Hematopoietic multipotent progenitor cell treated with erythropoietin and hydrocortisone succinate and interleukin-3 and kit ligand, for 6 days (in vitro differentiated cells): Measurements from ENCODE around the gene SLC7A6.
A peak's percentile ranks its signal among the peaks of the same experiment; 100 is the strongest.

ENCODE experiments used
- DNase-seq: peaks from one replicate; pipeline ENCODE4 v3.0.0-alpha.2; 2015

Gene SLC7A6

DNA sequence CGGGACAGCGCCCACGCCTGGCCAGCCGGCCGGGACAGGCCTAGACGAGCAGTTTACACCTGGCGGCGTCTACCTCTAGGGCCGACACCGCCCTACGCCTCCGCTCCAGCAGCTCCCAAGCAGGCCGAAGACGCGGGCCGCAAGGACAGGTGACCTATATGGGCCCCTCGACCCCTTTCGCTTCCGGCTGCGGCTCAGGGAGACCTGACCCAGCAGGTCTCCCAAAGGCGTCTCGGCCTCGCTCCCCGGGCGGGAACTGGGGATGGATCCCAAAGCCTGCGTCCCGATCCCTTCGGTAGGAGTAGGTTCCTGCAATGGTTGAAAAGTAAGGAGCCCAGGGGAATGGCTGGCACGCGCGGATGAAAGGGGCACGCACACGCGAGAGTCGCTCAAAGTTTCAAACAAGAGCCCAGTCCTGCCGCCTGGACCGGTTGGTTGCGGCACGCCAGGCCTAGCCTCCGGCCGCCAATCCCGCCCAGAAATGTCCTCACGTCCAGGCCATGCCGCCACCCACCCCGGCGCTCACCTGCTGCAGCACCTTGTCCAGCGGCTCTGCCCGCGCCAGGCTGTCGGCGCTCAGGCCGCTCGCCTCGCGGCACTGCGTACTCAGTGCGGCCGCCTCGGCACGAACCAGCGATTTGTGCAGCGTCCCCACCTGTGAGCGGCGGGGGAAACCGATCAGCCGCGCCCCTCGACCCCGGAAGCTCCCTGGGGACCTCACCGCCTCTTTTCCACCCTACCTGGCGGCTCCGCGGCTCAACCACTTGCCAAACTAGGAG is 29.0 kb upstream of the SLC7A6 start:
- no peak for DNase-seq

DNA sequence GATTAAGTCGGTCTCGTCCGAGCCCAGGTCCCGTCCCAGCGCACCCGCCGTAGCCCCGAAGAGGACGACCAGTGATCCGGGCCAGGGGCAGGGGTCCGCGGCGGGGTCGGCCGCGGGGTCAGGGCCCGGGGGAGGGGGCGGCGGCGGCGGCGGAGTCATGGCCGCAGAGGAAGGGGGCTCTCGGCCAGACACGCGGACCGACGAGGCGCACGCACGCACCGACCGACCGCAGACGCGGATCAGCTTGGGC is 28.5 kb upstream of the SLC7A6 start, which contains the start of gene ESRP2:
Gene ESRP2, minus strand, starts transcription at position 241 of the 250 bp plus-strand sequence. Its CDS starts 82 bp downstream, at position 159.
- DNase-seq = no peak

DNA sequence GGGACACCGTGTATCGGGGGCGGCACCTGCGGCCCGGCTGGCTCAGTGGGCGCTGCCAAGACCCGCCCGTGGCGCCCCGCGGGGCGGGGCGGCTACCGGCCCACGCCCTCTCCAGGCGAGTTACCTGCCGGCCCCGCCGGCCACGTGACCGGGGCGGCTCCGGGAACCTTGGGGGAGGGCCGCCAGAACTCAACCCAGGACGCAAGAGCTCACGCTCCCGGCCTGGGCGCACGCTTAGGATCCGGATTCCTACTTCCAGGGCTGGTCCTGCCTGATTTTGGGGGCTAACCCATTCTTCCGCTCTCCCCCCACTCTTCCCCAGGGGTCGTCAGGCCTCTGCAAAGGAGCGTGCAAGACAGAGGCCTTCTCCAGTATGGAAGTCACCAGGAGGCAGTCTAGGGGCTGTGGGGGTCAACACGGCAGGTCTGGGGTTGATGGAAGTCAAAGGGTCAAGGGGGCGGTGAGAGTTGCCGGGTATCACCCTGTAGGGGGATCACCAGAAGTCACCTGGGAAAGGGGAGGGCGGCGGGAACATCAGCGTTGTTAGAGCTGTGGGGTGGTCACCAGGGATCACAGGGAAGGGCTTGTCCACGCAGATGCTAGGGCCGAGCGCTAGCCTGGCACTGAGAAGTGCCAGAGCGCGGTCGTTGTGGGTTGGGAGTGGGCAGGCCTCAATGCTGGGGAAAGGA is 28.0 kb upstream of the SLC7A6 start:
- peak; percentile 73 for DNase-seq

DNA sequence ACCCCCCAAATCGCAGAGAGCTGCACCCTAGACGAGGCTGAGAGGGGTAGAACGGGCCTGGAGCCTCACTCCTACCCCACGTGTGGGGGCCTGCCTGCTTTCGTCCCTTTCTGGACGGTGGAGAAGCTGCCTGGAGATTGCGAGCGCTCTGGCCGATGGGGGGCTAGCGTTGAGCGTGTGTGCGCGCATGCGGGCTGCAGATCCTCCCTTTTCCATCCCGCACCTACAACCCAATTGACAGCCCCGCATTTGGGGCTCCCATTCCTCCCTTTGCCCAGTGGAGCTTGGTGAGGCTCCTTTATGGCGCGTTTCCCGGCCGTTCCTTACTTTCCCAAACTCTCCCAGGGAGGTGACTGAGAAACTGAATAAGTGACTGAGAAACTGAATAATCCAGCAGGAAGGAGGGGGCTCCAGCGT is 27.5 kb upstream of the SLC7A6 start:
- DNase-seq = peak; percentile 58

- peak; percentile 99 for DNase-seq
Measured at GRCh38 chr16:68237243-68238028, 26.9 kb upstream of the SLC7A6 start.

GRCh38 chr16:68238029-68238345 is 26.3 kb upstream of the SLC7A6 start:
- no peak for DNase-seq

- DNase-seq = no peak
Measured at GRCh38 chr16:68242085-68242484, 22.2 kb upstream of the SLC7A6 start.

GRCh38 chr16:68242926-68243858 is 21.1 kb upstream of the SLC7A6 start:
- DNase-seq = no peak

DNA sequence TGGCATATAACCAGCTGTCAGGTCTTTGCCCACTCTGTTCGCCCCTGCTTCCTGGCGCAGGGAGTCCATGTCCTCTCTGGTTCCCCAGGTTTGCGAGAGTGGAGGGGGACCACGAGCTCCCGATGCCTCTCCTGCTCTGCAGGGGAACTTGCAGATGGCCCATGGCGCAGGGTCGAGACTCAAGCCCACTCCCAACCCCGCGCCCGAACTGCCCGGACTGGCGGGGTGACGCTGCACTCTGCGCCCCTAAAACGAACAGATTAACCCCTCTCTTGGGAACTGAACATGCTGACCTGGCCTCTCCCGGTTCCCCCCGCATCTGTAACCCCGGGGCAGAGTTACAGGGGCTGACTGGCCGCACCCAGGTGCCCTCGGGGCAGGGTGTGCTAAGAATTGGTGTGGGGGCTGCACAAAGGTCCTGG is 19.8 kb upstream of the SLC7A6 start:
- no peak for DNase-seq

DNA sequence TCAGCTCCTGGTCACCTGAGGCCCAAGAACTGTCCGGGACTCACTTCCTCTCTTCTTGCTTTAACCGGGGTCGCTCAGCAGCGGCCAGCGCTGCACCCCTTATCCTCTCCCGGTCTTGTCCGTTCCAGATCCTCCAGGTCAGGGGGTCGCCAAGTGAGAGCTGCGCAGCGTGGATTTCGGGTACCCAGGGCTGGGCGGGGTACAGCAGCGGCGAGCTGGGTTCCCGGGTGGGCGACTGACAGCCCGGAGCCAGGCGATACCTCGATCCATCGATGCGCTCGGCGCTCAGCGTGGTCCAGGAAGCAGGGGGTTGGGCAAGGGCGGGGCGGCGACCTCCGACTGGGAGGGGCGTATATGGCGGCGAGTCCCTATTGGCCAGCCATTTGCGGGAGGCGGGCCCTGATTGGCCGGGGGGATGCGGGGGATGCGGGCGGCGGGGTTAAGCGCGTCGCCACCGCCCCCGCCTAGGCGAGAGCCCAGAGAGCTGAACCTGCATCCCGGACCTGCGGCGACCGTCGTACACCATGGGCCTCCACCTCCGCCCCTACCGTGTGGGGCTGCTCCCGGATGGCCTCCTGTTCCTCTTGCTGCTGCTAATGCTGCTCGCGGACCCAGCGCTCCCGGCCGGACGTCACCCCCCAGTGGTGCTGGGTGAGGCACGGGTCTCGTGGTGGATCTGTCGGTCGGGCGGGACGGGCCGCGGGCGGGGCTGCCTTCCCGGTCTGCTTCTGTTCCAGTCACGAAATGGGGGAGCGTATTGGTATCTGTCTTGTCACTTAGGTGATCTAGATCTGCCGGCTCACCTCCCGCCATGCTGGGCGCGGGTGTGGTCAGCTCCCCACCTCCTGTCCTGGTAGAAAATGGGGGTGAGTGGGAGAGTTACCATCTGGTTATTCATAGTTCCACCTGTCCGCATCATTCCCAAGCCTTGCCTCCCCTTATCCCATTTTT is 19.1 kb upstream of the SLC7A6 start, which contains the start of gene PLA2G15:
Gene PLA2G15, plus strand, starts transcription at position 471 of the 951 bp plus-strand sequence. Its CDS starts 54 bp downstream, at position 525.
- DNase-seq = peak; percentile 95

GRCh38 chr16:68246121-68246520 is 18.2 kb upstream of the SLC7A6 start:
- DNase-seq = no peak

DNA sequence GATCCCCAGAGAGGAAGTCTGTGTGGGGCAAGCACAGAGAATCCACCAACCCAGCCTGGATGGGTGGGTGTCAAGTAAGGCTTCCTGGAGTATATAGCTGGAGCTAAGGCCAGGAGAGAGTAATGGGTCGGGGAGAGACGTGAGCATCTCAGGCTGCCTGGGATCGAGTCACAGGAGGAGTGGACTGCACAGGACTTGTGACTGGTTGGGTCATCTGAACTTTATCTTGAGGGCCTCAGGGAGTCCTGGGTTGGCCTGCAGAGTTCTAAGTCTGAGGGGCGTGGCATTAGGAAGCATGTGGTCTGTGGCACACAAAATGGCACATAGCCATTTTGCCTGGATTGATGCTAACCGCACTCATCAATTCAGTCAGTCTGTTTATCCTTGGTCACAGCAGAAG is 17.7 kb upstream of the SLC7A6 start:
- peak; percentile 72 for DNase-seq

DNA sequence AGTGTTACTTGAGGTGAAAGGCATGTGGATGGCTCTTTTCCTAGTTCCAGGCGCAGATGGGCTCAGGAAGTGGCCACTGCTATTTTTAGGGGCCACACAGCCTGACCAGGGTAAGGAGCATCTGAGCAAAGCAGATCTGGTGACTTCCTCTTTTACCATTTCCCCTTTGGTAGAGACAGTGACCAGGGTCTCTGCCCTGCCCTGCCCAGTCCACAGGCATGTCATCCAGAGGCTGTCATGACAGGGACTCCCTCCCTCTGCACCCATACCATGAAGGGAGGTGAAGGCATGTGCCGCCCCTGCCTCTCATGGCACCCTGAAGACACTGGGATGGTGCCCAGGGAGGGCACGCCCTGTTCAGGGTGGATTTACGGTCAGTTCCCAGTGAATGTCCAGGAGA is 16.9 kb upstream of the SLC7A6 start:
- no peak for DNase-seq

- no peak for DNase-seq
Measured at GRCh38 chr16:68247932-68248331, 16.4 kb upstream of the SLC7A6 start.

- DNase-seq = no peak
Measured at GRCh38 chr16:68249371-68249770, 15.0 kb upstream of the SLC7A6 start.

DNA sequence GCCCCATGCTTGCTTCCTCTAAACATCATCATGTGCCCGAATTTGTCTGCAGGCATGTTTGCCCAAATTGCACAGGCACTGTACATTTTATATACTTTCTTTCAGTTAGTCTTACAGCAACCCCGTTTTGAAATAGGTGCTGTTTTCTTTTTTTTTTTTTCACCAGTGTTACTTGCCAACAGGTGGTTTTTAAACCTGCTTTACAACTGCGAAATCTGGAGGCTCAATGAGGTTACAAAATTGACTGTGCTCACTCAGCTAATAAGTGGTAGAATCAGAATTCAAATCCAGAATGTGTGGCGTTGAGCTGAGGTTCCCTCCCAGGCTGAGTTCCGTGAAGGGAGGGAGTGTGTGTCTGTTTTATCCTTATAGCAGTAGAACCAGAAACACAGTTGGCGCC is 13.4 kb upstream of the SLC7A6 start:
- DNase-seq = no peak

GRCh38 chr16:68251832-68252231 is 12.5 kb upstream of the SLC7A6 start:
- no peak for DNase-seq

GRCh38 chr16:68252383-68252782 is 11.9 kb upstream of the SLC7A6 start:
- DNase-seq = no peak

GRCh38 chr16:68253721-68254120 is 10.6 kb upstream of the SLC7A6 start:
- no peak for DNase-seq

DNA sequence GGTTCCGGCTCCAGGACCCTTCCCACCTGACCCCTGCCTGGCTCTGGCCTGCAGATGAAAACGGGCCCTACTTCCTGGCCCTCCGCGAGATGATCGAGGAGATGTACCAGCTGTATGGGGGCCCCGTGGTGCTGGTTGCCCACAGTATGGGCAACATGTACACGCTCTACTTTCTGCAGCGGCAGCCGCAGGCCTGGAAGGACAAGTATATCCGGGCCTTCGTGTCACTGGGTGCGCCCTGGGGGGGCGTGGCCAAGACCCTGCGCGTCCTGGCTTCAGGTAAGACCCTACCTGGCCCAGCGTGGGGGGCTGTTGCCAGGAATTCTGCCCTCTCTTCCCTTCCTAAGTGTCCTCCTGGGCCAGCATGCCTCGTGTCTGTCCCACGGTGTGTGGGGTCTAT is 8.6 kb upstream of the SLC7A6 start:
- DNase-seq = no peak

- peak; percentile 71 for DNase-seq
Measured at GRCh38 chr16:68257251-68257905, 6.9 kb upstream of the SLC7A6 start.
